ENCODE measurements around the gene CAMK1D.

- TF ChIP-seq CTCF (IDR thresholded peaks at IDR 0.05) (no peak), POLR2A (IDR thresholded peaks at IDR 0.05) (no peak)
Observed at GRCh38 chr10:12518024-12518423, 168.7 kb downstream of the CAMK1D start.

All from breast epithelium (tissue), 3 donors.